IMR-90 (cell line): ENCODE data around the gene QDPR. TPM values are rescaled to one million over a fixed set of nuclear protein-coding genes. Genes with fewer than 3 reads are reported as not detected.
"Not testable (repeated sequence)": the region's sequence is repeated elsewhere in the genome, so short reads cannot be mapped to it uniquely, and the experiment has no call there.

Experiments
- ATAC-seq: fragments of 200-7000 bp; cut with Tn5 transposase; 2 replicates; pipeline ENCODE4 v1.9.1; 2020; ENCODE audit warnings: low read depth, mild to moderate bottlenecking, moderate library complexity
- BruUV-seq: library from RNA; stranded (reverse); fragments of 400-500 nt; replicated peaks from 2 replicates; lab custom pipeline; 2021; lab: Mats Ljungman, UMichigan
- CTCF ChIA-PET: fragments of 300-600 bp; formaldehyde crosslinking; extraction: SDS; loops from one replicate; lab custom pipeline; 2021; ENCODE audit warnings: antibody characterized with exemption; lab: Yijun Ruan, JAX
- POLR2A ChIA-PET: fragments of 300-600 bp; sonication (Branson Sonifier 250); formaldehyde crosslinking; loops from one replicate; lab custom pipeline; 2022; ENCODE audit warnings: antibody characterized with exemption; ENCODE audit not compliant: unreplicated experiment; lab: Charles Lee
- DNase-seq: peaks from one replicate; pipeline ENCODE4 v3.0.0; 2013
- H2AFZ ChIP-seq: replicated peaks from 2 replicates; pipeline ENCODE3; 2013; ENCODE audit warnings: low read length, mild to moderate bottlenecking; ENCODE audit not compliant: poor library complexity
- H2AK5ac ChIP-seq: 2 replicates; pipeline ENCODE4 v1.6.1; 2013; ENCODE audit warnings: low read depth, low read length, inconsistent platforms
- H2AK9ac ChIP-seq: replicated peaks from 2 replicates; pipeline ENCODE3; 2013; ENCODE audit warnings: mild to moderate bottlenecking, low read depth, low read length, moderate library complexity; ENCODE audit not compliant: poor library complexity
- H2BK120ac ChIP-seq: 2 replicates; pipeline ENCODE4 v1.6.1; 2013; ENCODE audit warnings: low read depth, low read length, inconsistent platforms
- H2BK15ac ChIP-seq: 3 replicates; pipeline ENCODE4 v1.6.1; 2013; ENCODE audit warnings: low read depth, low read length, inconsistent platforms
- H2BK20ac ChIP-seq: 2 replicates; pipeline ENCODE4 v1.6.1; 2013; ENCODE audit warnings: low read depth, mild to moderate bottlenecking, inconsistent platforms, low read length, moderate library complexity
- H2BK5ac ChIP-seq: 2 replicates; pipeline ENCODE4 v1.6.1; 2013; ENCODE audit warnings: mild to moderate bottlenecking, low read depth, low read length, inconsistent platforms; ENCODE audit not compliant: poor library complexity, severe bottlenecking
- H3K14ac ChIP-seq: replicated peaks from 2 replicates; pipeline ENCODE4 v1.6.1; 2013; ENCODE audit warnings: low read depth, low read length, inconsistent platforms
- H3K18ac ChIP-seq: 2 replicates; pipeline ENCODE4 v1.6.1; 2013; ENCODE audit warnings: low read depth, low read length, control low read depth
- H3K23ac ChIP-seq: 2 replicates; pipeline ENCODE4 v1.6.1; 2013; ENCODE audit warnings: low read depth, low read length, inconsistent platforms
- H3K27ac ChIP-seq: 2 replicates; pipeline ENCODE4 v1.5.1; 2013; ENCODE audit warnings: mild to moderate bottlenecking, control low read depth, low read length; ENCODE audit not compliant: insufficient read depth
- H3K27me3 ChIP-seq: 2 replicates; pipeline ENCODE4 v1.6.1; 2013; ENCODE audit warnings: low read length; ENCODE audit not compliant: control insufficient read depth, insufficient read depth
- H3K36me3 ChIP-seq: 2 replicates; pipeline ENCODE4 v1.6.1; 2013; ENCODE audit warnings: low read length, mixed read lengths; ENCODE audit not compliant: control insufficient read depth, insufficient read depth
- H3K4ac ChIP-seq: 2 replicates; pipeline ENCODE4 v1.6.1; 2013; ENCODE audit warnings: low read depth, low read length, inconsistent platforms
- H3K4me1 ChIP-seq: 2 replicates; pipeline ENCODE4 v1.6.1; 2013; ENCODE audit warnings: low read length, mixed read lengths; ENCODE audit not compliant: control insufficient read depth, insufficient read depth
- H3K4me2 ChIP-seq: 2 replicates; pipeline ENCODE4 v1.6.1; 2013; ENCODE audit warnings: low read depth, mild to moderate bottlenecking, control low read depth, low read length, moderate library complexity
- H3K4me3 ChIP-seq: 2 replicates; pipeline ENCODE4 v1.5.1; 2013; ENCODE audit warnings: low read depth, mild to moderate bottlenecking, control low read depth, low read length, moderate library complexity; ENCODE audit not compliant: insufficient read depth
- H3K56ac ChIP-seq: 2 replicates; pipeline ENCODE4 v1.6.1; 2013; ENCODE audit warnings: low read length, inconsistent platforms; ENCODE audit not compliant: insufficient read depth; ENCODE audit errors: extremely low read depth
- H3K79me1 ChIP-seq, 2 experiments: 2 replicates each; pipeline ENCODE4 v1.6.1; 2013; ENCODE audit warnings: low read length in 2 of 2, inconsistent platforms in 1 of 2, low read depth in 1 of 2
- H3K9ac ChIP-seq: 2 replicates; pipeline ENCODE4 v1.6.1; 2013; ENCODE audit warnings: low read depth, low read length, control low read depth
- H3K9me1 ChIP-seq: 2 replicates; pipeline ENCODE4 v1.6.1; 2013; ENCODE audit warnings: low read length, inconsistent platforms; ENCODE audit not compliant: insufficient read depth
- H3K9me3 ChIP-seq: 2 replicates; pipeline ENCODE4 v1.6.1; 2013; ENCODE audit warnings: low read length; ENCODE audit not compliant: control insufficient read depth, insufficient read depth
- H4K20me1 ChIP-seq: 2 replicates; pipeline ENCODE4 v1.6.1; 2013; ENCODE audit warnings: low read length, inconsistent platforms; ENCODE audit not compliant: insufficient read depth
- H4K5ac ChIP-seq: 2 replicates; pipeline ENCODE4 v1.6.1; 2013; ENCODE audit warnings: mild to moderate bottlenecking, low read depth, low read length, control low read depth
- H4K8ac ChIP-seq, 2 experiments: 2 replicates each; pipeline ENCODE4 v1.6.1; 2013; ENCODE audit warnings: low read depth in 2 of 2, low read length in 2 of 2, control low read depth in 1 of 2, inconsistent platforms in 1 of 2
- H4K91ac ChIP-seq: 2 replicates; pipeline ENCODE4 v1.6.1; 2013; ENCODE audit warnings: low read depth, low read length, inconsistent platforms; ENCODE audit not compliant: insufficient read depth
- FOS ChIP-seq: fragments of 150-350 bp; IDR thresholded peaks from 2 replicates; pipeline ENCODE4 v1.6.1; 2016; ENCODE audit warnings: low read depth, low read length
- MXI1 ChIP-seq: IDR thresholded peaks from 2 replicates; pipeline ENCODE4 v1.6.1; 2012; ENCODE audit warnings: low read depth, mild to moderate bottlenecking, low read length, moderate library complexity, borderline replicate concordance
- WGBS, 2 experiments: methylation state at CpG; one replicate each; pipeline versions ENCODE4 v1.1.5 to v1.1.7; 2013; ENCODE audit warnings: missing lambda C conversion rate in 2 of 2; ENCODE audit not compliant: insufficient read length in 1 of 2; ENCODE audit errors: extremely low coverage in 2 of 2; 5-methylcytosine and 5-hydroxymethylcytosine counted together
- dilution Hi-C: fragments of 300-500 bp; cut with HindIII; formaldehyde crosslinking; loops from one replicate; pipeline ENCODE4 v1.14.3; 2018; ENCODE audit warnings: low sequenced_read_pairs; ENCODE audit not compliant: unreplicated experiment
- in situ Hi-C: fragments of 300-500 bp; cut with MboI; formaldehyde crosslinking; loops from 3 replicates; pipeline ENCODE4 v1.14.3; 2019; ENCODE audit warnings: low sequenced_read_pairs, inconsistent platforms, mixed read lengths
- intact Hi-C: fragments of 100-400 bp; cut with micrococcal nuclease; formaldehyde crosslinking; loops from 2 replicates; pipeline ENCODE4 v1.10.0; 2022
- polyA plus RNA-seq, 3 experiments: library from polyadenylated mRNA; depleted of rRNA; stranded (reverse); fragments of >200 nt; gene quantifications; 2 replicates each; pipeline ENCODE4 v1.2.3, GENCODE V29; 2012; ENCODE audit warnings: low replicate concordance in 1 of 3
- total RNA-seq: library from RNA; depleted of rRNA; stranded (reverse); fragments of >200 nt; gene quantifications from 2 replicates; pipeline ENCODE4 v1.2.3, GENCODE V29; 2012
- TF ChIP-seq, protein P1 (sequence below): fragments of 150-350 bp; IDR thresholded peaks from 2 replicates; pipeline ENCODE4 v1.6.1; 2016; ENCODE audit warnings: low read depth, mild to moderate bottlenecking, low read length, moderate library complexity, borderline replicate concordance

The QDPR gene
- total and polyA plus RNA-seq, 2 of the 4 experiments (the other 2 are of a cell fraction): 10.4 to 31.1 TPM

DNA sequence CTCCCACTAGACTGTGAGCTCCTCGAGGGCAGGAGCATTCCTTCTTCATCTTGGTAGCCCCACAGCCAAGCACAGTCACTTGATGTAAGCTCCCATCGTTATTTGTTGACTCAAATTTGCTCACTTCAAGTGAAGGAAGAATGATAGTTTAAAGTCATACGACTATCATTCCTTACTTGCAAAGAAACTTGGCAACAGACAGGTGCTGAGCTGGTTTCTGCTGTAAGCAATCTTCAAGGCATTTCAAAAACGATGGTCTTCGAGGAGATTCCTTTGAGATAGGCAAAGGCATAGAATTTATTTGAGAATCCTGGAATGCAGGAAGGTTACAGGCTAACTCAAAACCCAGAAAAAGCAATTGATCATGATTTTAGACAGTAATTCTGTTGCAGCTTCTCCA is 64.8 kb downstream of the QDPR start:
- POLR2A ChIA-PET: interaction anchor here (0.6 to 1.1 kb wide), 2 partner anchors 31 to 160 kb away, joined by 3 to 4 read pairs; no protein-coding TSS in a partner anchor
- Histone ChIP-seq H2AFZ (no peak overlapping the region), H3K56ac (no peak overlapping the region), H4K91ac (no peak overlapping the region), H3K27ac (no peak overlapping the region), H3K4ac (no peak overlapping the region), H3K9me1 (no peaks in the 10 kb centered on the region), H3K4me1 (0 out of 2 replicates have a peak, but pooled peaks cover 3% of the 10 kb centered on the region), H3K23ac (no peak overlapping the region), H3K9ac (no peak overlapping the region), H2BK15ac (no peak overlapping the region), H3K14ac (no peak overlapping the region), H4K5ac (no peak overlapping the region), H3K18ac (no peak overlapping the region), H3K79me1 (no peaks in the 10 kb centered on the region), H3K4me2 (no peak overlapping the region), H3K4me3 (no peak overlapping the region), H3K9me3 (no peaks in the 10 kb centered on the region), H3K27me3 (peaks cover 2% of the 10 kb centered on the region; the same call in 1 of the 2 replicates), H2BK20ac (no peak overlapping the region), H4K20me1 (no peaks in the 10 kb centered on the region), H2AK9ac (no peak overlapping the region), H4K8ac (no peak overlapping the region), H2AK5ac (no peak overlapping the region), H2BK5ac (no peak overlapping the region), H3K36me3 (no peaks in the 10 kb centered on the region), H2BK120ac (no peak overlapping the region)
- no TSS peak for BruUV-seq
- peak; percentile 44 for DNase-seq
- CTCF ChIA-PET: interaction anchor here (0.8 to 2.1 kb wide), 6 partner anchors 11 to 1419 kb away, joined by 3 to 8 read pairs (median 4); no protein-coding TSS in a partner anchor
- 60% methylated on average over 1 of the region's 5 CpGs; no CpG with 5 or more reads in 1 of the 2 experiments for WGBS, 2 experiments
- dilution Hi-C loops (no loop called here), in situ Hi-C loops (no loop called here), intact Hi-C loops (loop anchor here (1.0 to 10.0 kb wide), 7 partner anchors 100 to 1157 kb away; no protein-coding TSS in a partner anchor)
- TF ChIP-seq MXI1 (no peak), FOS (no peak)
- TF ChIP-seq, protein P1, sequence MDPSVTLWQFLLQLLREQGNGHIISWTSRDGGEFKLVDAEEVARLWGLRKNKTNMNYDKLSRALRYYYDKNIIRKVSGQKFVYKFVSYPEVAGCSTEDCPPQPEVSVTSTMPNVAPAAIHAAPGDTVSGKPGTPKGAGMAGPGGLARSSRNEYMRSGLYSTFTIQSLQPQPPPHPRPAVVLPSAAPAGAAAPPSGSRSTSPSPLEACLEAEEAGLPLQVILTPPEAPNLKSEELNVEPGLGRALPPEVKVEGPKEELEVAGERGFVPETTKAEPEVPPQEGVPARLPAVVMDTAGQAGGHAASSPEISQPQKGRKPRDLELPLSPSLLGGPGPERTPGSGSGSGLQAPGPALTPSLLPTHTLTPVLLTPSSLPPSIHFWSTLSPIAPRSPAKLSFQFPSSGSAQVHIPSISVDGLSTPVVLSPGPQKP: no peak
- ATAC-seq: no peak

DNA sequence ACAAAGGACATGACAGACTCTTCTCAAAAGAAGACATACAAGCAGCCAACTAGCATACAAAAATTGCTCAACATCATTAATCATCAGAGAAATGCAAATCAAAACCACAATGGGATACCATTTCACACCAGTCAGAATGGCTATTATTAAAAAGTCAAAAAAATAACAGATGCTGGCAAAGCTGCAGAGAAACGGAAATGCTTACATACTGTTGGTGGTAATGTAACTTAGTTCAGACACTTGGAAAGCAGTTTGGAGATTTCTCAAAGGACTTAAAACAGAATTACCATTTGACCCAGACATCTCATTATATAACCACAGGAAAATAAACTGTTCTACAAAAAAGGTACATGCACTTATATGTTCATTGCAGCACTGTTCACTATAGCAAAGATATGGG is 69.4 kb downstream of the QDPR start:
- H3K4ac ChIP-seq, H3K27ac ChIP-seq, H2AK9ac ChIP-seq, POLR2A ChIA-PET, H2AK5ac ChIP-seq, H3K79me1 ChIP-seq, H3K9ac ChIP-seq, H2BK15ac ChIP-seq, H3K4me3 ChIP-seq, H3K27me3 ChIP-seq, H3K4me1 ChIP-seq, H3K14ac ChIP-seq, H3K9me1 ChIP-seq, H3K56ac ChIP-seq, H3K9me3 ChIP-seq, H2AFZ ChIP-seq, CTCF ChIA-PET, H3K18ac ChIP-seq, H4K20me1 ChIP-seq, ATAC-seq, in situ Hi-C loops, H2BK120ac ChIP-seq, H4K91ac ChIP-seq, H2BK5ac ChIP-seq, dilution Hi-C loops, H3K4me2 ChIP-seq, DNase-seq, BruUV-seq, H3K36me3 ChIP-seq, H2BK20ac ChIP-seq, H3K23ac ChIP-seq, H4K5ac ChIP-seq, H4K8ac ChIP-seq: not testable (repeated sequence)
- intact Hi-C loops: loop anchor here (10.0 kb wide), 1 partner anchor 818 kb away; no protein-coding TSS in a partner anchor
- no CpG with 5 or more reads among the region's 1 CpG for WGBS, 2 experiments
